Muscle of arm (tissue), 12 donors: ENCODE data around the gene ATP1B2. TPM values are rescaled to one million over a fixed set of nuclear protein-coding genes. Genes with fewer than 3 reads are reported as not detected.
"Not testable (repeated sequence)": the region's sequence is repeated elsewhere in the genome, so short reads cannot be mapped to it uniquely, and the experiment has no call there.

Experiments used
- DNase-seq: peaks from one replicate; pipeline ENCODE4 v3.0.0-alpha.2; 2013
- polyA plus RNA-seq, 12 donors: library from polyadenylated mRNA; unstranded; fragments of 120-200 nt; gene quantifications; one replicate each; pipeline ENCODE4 v1.2.1, GENCODE V29; 2013; ENCODE audit not compliant: insufficient read length in 12 of 12

ATP1B2 gene
- polyA plus RNA-seq, 12 donors: 15.8 to 39.9 (median 26.1) TPM; not detected in 1

GRCh38 chr17:7631398-7632380, 19.0 kb upstream of the ATP1B2 start:
- DNase-seq: no peak

- DNase-seq: no peak
These were observed 18.2 kb upstream of the ATP1B2 start for GRCh38 chr17:7632492-7632894.

DNA sequence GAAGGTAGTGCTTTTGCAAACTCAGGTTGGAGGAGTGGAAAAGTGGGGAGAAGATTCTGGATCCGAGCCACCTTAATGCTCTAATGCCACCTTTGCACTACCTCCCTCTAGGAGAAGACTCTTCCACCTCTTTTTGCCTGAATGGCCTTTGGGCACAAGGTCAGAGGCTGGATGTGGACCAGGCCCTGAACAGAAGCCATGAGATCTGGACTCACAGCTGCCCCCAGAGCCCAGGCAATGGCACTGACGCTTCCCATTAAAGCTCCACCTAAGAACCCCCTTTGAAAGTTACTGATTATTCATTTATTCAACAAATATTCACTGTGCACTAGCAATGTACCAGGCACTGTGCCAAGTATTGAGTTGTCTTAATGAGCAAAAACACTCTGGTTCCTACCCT, 17.6 kb upstream of the ATP1B2 start:
- no peak for DNase-seq

GRCh38 chr17:7634384-7634783, 16.3 kb upstream of the ATP1B2 start:
- DNase-seq: no peak

DNA sequence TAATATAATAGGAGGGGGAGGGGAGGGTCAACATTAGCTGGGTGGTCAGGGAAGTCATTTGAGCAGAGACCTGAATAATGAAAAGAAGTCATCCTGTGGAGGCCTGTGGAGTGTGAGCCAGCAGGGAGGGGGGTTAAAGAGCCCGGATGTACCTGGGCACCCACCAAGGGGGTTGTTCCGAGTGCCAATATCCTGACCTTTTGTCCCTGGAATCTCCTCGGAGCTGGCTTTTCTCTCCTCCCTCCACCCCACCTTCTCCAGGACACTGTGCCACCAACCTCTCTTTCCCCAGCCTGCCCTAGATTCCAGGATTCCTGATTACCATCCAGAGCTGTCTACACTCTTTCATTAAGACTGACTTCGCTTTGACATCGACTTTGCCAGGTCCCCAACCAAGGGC, 14.6 kb upstream of the ATP1B2 start:
- DNase-seq: no peak

DNA sequence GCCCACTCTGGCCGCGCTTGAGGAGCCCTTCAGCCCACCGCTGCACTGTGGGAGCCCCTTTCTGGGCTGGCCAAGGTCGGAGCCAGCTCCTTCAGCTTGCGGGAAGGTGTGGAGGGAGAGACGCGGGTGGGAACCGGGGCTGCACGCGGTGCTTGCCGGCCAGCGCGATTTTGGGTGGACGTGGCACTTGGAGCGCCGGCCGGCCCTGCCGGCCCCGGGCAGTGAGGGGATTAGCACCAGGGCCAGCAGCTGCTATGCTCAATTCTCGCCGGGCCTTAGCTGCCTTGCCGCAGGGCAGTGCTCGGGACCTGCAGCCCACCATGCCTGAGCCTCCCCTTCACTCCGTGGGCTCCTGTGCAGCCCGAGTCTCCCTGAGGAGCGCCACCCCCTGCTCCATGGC, 9.9 kb upstream of the ATP1B2 start:
- no peak for DNase-seq

GRCh38 chr17:7641635-7642034, 9.1 kb upstream of the ATP1B2 start:
- not testable (repeated sequence) for DNase-seq

- DNase-seq: no peak
These were observed 6.0 kb upstream of the ATP1B2 start for GRCh38 chr17:7644775-7645174.

DNA sequence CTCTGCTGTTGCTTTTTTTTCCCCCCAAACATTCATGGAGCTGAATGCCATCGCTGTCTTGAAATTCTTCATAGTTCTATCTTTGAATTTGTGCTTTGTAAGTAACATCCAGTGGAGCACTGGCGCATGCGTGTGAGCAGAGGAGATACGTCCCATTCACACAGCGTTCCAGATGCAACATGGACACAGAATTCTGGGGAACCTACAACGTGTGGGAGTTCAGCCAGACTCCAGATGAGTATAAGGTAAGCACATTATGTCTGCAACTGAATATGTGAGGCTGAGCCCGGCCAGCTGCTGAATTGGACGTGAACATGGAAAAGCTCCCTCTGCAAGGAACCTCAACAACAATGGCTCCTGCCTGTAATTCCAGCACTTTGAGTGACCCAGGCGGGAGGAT, 4.3 kb upstream of the ATP1B2 start:
- no peak for DNase-seq

GRCh38 chr17:7647018-7647417, 3.7 kb upstream of the ATP1B2 start:
- DNase-seq: no peak

- no peak for DNase-seq
These were observed 455 bp downstream of the ATP1B2 start for GRCh38 chr17:7651097-7651664.

DNA sequence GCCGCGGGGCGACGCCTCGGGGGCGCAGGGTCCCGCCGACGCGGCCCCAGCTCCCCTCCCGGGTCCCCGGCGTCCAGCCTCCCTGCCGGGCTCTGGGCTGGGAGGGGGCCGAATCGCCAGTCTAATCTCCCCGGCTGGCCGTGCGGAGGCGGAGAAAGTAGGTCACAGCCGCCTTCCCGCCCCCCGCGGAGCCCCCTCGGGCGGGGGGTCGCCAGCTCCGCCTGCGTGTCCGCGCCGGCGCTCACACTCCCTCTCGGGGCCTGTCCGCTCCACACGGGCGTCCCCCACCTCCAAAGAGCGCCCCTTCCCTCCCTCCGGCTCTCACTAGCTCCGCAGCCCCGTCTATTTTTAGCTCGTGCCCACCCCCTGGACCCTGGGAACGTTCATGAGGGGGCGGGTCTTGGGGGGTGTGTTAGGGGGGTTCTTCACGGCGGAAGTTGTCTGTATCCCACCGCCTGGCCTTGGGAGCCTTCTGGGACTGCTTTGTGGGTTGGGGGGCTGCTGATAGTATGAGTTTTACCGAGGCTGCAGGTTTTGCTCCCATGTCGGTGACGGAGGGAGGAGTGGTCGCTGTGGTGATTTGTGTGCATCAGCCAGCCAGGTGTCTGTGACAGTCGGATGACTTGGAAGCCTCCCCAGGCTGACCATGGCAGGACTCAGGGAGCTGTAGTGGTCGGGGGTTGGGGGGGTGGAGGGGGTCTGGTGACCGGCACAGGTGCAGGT, 1.1 kb downstream of the ATP1B2 start:
- peak; percentile 57 for DNase-seq

DNA sequence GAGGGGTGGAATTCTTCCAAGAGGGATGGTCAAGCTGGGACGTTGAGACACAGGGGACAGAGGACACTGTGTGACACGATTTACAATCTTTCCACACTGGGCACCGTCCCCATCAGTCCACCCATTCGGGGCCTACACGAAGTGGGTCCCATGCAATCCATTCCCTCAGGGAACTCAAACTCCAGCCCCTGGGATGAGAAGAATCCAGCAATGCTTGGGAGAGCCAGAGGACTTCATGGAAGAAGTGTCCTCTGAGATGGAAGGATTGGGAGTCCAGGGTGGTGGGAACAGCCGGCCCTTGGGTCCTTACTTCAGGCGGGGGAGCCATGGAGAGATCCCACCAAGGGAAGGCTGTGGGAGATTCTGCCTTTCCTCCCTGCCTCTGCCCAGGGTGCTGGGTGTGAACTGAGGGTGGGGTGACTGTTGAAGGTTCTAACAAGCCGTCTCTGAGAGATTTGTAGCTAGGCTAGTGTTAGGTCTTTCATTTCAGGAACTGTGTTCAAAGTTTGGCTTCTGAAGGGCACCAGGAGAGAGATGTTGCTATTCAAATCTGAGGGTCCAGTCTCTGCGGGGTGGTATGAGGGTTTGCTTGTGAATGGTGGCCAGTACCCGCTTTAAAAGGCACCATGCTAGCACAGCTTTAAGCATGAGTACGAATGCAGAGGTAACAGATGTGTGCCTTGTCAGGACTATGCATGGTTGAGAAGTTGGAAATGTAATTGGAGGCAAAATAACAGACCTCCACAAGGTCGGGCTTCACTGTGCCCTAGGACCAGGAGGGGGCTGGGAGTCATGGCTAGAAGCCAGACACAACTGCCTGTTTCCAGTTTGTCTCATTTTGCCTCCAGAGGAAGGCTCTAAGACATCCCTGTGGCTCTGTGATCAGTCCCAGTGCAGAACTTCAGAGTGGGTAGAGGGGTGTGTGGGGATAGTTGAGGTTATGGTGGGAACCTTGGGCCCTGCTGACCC, 1.9 kb downstream of the ATP1B2 start:
- no peak for DNase-seq

DNA sequence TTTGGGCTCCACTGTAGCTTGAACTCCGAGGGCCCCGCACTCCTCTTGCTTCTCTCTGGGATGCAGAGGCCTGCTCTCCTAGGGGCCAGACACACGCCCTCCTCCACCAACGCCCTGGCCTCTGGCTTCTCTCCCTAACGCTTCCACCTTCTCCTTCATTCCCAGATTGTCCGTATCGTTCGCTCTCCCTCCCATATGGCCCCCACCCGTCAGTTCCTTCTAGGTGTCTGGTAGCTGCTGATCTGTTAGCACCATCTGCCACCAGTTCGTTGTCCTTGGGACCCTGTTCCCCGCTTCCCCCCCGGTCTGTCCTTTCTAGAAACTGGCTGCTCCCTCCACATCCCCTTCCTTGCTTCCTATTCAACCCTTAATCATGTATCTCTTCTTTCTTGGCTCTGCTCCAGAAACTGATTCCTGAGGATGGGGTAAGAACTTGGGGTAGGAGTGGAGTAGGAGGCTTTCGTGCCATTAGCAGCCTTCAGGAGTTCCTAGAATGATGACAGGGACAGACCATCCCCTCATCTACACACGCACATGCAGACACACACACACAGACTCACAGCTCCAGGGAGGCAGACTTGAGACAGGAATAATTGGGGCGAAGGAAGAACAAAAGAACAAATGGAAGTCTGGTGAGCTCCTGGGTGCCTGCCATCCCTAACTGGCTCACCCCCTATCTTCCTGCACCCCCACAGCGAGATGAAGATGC, 4.3 kb downstream of the ATP1B2 start:
- no peak for DNase-seq

- no peak for DNase-seq
These were observed 4.8 kb downstream of the ATP1B2 start for GRCh38 chr17:7655541-7655840.

GRCh38 chr17:7656958-7657609, 6.4 kb downstream of the ATP1B2 start:
- DNase-seq: no peak

- no peak for DNase-seq
These were observed 17.1 kb downstream of the ATP1B2 start for GRCh38 chr17:7667656-7668406.

GRCh38 chr17:7668482-7668881, 17.8 kb downstream of the ATP1B2 start:
- DNase-seq: no peak

- DNase-seq: no peak
These were observed 22.5 kb downstream of the ATP1B2 start for GRCh38 chr17:7673239-7673638.

GRCh38 chr17:7674934-7675333, 24.2 kb downstream of the ATP1B2 start:
- no peak for DNase-seq
